EH (cell line): ENCODE results near the gene VPS36.
"Not testable (repeated sequence)": the region's sequence is repeated elsewhere in the genome, so short reads cannot be mapped to it uniquely, and the experiment has no call there.

Experiments used
- DNase-seq: peaks from one replicate; pipeline ENCODE4 v3.0.0-alpha.2; 2015; ENCODE audit warnings: low read depth

VPS36 gene, protein sequence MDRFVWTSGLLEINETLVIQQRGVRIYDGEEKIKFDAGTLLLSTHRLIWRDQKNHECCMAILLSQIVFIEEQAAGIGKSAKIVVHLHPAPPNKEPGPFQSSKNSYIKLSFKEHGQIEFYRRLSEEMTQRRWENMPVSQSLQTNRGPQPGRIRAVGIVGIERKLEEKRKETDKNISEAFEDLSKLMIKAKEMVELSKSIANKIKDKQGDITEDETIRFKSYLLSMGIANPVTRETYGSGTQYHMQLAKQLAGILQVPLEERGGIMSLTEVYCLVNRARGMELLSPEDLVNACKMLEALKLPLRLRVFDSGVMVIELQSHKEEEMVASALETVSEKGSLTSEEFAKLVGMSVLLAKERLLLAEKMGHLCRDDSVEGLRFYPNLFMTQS

DNA sequence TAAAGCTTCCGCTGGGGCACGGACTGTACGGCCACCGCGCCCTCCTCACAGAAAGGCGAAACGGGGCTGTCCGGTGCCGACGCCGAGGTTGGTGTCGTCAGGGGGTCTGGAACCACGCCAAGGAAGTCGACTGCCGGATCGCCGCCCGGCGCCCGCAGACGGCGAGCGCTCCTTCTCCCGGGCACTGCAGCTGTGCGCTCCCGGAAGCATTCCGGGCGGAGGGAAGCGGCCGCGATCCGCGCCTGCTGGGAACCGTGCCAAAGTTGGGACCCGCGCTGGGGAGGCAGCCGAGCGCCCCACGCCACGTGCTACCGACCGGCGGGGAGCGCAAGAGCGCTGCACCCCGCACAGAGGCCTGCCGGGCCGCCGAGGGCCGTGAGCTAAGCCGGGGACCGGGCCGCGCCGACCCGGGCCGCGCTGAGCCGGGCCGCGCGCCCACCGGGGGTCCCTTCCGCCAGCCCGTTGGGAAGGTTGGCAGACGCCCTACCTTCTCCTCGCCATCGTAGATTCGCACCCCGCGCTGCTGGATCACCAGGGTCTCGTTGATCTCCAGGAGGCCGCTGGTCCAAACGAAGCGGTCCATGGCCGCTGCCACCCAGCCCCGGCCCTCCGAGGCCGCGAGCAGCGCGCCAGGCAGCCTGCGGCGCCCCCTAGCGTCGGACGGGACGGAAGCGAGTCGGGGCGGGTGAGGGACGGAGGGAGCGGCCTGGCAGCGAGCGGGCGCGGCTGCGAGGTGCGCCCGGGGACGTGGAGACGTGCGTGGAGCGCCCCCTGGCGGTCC, at the start of gene VPS36:
TSS of gene VPS36 (minus strand) at position 623 of the 781 bp plus-strand sequence. CDS start at position 583, 40 bp downstream.
- peak; percentile 93 for DNase-seq

DNA sequence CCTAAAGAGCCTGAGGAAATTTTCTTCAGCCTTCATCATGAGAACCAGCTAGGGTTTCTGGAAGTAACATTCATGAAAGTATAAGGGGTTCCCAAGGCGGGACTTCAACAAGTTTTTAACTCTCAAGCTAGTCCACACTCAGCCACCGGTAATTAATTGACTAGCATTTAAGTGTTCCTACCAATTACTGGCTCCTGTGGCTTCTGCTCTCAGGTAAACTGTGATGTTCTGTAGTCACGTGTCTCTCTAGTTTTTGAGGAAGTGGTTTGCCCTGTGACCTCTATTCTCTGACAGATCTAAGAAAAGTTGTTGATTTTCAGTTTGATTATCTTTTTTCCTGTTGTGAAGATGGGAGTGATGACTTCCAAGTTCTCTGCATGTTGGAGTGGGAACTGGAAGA, 47.5 kb upstream of the VPS36 start:
- not testable (repeated sequence) for DNase-seq

DNA sequence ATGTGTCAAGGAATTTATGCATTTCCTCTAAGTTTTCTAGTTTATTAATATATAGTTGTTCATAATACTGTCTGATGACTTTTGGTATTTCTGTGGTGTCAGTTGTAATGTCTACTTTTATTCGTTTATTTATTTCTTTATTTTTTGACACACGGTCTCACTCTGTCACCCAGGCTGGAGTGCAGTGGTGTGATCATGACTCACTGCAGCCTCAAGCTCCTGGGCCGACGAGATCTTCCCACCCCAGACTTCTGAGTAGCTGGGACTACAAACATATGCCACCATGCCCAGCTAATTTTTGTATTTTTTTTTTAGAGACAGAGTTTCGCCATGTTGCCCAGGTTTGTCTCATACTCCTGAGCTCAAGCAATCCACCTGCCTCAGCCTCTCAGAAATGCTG, 43.8 kb upstream of the VPS36 start:
- not testable (repeated sequence) for DNase-seq

DNA sequence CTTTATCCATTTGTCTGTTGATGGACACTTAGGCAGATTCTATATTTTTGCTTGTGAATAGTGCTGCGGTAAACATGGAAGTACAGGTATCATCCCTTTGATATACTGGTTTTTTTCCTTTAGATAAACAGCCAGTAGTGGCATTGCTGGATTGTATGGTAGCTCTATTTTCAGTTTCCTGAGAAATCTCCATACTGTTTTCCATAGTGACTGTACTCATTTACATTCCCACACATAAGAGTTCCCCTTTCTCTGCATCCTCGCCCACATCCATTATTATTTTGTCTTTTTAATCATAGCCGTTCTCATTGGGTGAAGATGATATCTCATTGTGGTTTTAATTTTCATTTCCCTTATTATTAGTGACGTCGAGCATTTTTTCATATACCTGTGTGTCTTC, 40.6 kb upstream of the VPS36 start:
- not testable (repeated sequence) for DNase-seq

DNA sequence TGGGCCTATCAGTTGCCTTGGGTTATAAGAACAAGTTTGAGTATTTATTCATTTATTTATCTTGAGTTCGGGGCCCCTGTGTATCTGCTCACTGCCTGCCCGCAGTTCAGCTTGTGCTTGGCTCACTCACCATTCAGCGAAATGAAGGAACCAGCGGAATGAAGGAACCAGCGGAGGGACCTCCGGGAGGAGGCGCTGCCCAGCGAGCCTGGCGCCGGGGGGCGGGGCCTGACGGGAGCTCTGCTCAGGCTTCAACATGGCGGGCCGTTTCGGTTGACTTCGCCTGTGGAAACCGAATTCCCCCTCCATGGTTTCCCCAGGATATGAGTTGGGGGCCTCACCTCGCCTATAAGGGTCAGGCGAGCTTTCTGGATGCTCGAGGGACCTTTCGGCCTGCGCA, 38.3 kb upstream of the VPS36 start:
- not testable (repeated sequence) for DNase-seq

DNA sequence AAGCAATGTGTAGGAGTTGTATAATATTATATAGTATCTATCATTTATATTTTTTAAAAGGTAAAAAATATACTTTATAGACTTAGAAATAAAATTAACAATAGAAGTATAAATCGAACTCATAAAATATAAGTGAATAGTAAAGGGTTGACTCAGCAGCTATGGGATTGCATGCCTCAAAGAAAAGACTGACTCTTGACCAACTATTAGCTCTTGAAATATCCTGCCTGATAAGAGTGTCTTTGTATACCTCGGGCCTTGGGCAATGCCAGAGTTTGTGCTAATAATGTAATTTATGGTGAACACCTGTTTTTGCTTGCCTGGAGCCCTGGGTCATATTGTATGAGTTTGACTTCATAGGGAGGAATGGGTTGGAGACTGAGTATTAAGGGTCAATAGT, 36.6 kb upstream of the VPS36 start:
- DNase-seq = not testable (repeated sequence)

DNA sequence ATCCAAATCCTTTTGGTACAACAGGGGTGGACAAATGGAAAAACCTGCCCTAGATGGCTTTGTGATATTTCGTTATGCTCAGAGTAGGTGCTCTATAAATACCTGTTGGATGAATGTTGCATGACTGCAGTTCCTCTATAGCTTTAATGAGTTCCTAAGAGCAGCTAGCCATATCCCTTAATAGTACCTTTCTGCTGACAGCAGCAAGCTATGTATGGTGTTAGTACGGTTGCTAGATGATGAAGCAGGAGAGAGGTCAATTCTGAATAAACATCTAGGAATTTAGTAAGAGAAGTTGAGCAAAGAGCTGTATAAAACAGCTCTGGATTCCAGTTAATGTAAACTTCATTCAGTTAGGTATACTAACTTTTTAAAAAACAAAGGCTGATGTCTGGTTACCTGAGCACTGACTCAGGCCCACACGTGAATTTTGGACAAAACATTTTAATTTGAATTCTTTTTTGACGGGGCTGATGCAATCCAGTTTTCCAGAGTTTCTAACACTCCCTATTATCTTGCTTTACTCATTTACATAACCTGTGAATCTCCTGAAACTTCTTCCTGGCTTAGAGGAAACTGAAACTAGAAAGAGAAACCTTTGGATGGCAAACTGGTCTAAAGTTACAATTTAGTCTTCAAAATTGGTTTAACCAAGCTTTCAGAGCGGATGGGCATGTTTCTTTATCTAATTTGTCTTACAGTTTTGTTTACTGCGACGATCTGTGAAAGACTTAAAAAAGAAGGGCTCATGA, 30.4 kb upstream of the VPS36 start:
- not testable (repeated sequence) for DNase-seq

DNA sequence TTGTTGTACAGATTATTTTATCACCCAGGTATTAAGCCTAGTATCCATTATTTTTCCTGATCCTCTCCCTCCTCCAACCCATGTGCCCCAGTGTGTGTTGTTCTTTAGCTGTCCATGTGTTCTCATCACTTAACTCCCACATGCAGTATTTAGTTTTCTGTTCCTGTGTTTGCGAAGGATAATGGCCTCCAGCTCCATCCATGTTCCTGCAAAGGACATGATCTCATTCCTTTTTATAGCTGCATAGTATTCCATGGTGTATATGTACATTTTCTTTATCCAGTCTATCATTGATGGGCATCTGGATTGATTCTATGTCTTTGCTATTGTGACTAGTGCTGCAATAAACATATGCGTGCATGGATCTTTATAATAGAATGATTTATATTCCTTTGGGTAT, 18.1 kb upstream of the VPS36 start:
- DNase-seq = not testable (repeated sequence)

DNA sequence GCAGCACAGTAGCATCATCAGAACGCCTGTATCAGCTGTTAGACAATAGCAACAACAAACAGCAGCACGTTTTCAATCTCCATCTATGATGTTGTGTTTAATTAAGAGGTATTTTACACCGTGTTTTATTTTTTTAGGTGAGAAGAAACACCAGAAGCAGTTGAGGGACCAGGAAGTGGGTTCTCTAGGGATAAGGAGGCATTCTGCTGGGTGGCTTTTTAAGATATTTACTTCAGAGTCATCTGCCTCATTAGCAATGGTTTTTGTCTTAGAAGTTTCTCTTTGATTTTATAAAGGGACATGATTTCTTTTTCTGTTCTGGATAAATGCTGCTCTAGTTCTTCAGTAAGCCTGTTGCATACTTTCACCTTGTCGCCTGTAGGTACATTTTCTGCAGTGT, 13.1 kb upstream of the VPS36 start:
- DNase-seq = no peak

DNA sequence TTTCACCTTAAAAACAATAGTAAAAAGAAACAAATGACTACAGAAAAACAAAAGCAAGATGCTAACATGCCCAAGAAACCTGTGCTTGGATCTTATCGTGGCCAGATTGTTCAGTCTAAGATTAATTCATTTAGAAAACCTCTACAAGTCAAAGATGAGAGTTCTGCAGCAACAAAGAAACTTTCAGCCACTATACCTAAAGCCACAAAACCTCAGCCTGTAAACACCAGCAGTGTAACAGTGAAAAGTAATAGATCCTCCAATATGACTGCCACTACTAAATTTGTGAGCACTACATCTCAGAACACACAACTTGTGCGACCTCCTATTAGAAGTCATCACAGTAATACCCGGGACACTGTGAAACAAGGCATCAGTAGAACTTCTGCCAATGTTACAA, 10.8 kb upstream of the VPS36 start:
- DNase-seq = no peak

DNA sequence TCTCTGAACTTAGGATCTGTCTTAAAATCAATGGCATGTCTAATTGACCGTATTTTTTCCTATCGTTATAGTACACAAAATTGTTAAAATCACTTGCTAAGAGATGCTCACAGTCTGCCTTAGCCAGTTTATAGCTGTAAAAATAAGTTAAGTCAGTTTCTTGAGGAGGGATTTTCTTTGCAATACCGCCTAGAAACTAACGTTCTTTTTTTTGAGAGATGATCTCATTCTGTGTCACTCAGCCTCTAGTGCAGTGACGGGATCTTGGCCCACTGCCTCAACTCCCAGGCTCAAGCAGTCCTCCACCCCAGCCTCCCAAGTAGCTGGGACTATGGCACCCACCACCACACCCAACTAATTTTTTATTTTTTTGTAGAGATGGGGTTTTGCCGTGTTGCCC, 9.2 kb upstream of the VPS36 start:
- DNase-seq = peak; percentile 81

DNA sequence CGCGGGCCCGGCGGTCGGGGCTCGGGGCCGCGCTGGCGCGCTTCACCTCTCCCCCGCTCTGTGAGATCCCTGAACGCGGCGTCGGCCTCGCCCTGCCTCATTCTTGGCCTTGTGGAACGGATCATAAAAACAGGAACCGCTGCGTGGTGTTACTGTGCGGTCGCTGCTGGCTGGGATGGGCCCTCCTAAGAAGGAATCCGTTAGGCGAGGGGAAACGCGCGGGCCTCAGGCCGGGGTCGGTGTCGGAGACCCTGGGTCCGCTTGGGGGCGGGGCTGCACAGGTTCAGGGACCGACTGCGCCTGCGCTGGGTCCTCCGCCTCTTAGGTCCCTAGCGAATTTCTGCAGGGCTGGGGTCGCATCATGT, 5.2 kb upstream of the VPS36 start:
- DNase-seq = peak; percentile 72

DNA sequence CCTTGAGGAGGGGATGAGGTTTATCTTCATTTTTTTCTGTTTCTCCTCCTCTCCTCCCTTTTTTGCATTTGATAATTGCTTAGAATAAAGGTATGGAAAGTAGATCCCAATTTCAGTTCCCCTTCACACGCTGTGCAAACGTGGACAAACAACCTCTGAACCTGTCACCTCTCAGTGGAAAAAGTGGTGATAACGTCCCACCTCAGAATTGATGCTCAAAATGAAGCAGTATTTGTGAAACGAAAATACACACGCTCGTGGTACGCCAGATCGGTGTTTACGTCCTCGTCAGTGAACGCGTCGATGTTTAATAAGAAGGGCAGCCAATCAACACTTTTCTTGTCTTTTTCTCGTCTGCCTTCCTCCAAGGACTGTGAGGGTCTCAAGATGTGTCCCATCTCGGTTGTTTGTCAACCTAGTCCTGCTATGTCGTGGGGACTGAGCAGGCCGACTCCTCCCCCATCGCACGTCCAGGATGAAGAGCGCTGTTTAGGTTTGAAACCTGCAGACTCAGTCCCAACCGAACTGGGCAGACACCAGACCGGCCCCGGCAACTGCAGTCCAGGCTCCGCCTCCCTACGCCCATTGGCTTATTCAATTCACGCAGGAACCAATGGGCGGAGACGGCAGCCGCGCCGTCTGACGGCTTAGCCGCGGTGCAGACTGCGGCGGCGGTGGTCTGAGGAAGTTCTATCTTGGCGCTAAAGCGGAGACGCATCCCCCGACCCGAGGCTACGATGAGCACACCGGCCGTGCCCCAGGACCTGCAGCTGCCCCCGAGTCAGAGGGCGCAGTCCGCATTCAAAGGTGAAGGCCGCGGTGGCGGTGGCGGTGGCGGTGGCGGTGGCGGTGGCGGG, 4.6 kb upstream of the VPS36 start, which contains the start of gene CKAP2:
TSS of gene CKAP2 (plus strand) at position 659 of the 857 bp plus-strand sequence. CDS start at position 738, 79 bp downstream.
- peak; percentile 94 for DNase-seq

DNA sequence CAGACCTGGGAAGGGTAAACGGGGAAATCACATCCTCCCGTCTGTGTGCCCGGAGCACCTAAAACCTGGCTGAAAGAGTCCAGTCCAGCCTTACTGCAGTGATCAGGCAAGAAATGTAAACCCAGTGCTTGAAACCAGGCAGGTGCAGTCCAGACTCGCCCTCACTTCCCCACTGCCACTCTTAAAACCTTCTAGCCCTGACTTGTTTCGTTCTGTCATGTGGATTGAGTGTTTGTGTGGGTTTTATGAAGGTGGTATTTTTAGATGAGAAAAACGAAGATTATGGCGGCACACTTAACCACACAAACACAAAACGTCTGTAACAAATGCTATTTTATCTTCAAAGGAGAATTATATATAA, 4.0 kb upstream of the VPS36 start:
- DNase-seq = no peak

DNA sequence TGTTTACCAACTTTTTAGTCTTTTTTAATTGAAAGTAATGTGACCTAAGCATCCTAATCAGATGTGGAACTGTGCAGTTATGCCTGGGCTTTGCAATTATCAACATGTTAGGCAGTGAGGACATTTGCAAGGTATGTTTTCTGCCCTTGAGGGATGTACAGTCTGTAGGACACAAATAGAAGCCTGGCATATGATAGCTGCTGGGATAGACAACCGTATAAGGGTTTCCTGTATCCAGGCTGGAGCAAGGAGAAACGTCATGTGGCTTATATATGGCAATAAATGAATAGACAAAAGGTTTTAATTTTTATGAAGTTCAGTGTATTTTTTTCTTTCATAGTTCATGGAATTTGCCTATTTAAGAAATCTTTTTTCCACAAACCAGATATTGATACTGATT, 2.0 kb upstream of the VPS36 start:
- DNase-seq = no peak

DNA sequence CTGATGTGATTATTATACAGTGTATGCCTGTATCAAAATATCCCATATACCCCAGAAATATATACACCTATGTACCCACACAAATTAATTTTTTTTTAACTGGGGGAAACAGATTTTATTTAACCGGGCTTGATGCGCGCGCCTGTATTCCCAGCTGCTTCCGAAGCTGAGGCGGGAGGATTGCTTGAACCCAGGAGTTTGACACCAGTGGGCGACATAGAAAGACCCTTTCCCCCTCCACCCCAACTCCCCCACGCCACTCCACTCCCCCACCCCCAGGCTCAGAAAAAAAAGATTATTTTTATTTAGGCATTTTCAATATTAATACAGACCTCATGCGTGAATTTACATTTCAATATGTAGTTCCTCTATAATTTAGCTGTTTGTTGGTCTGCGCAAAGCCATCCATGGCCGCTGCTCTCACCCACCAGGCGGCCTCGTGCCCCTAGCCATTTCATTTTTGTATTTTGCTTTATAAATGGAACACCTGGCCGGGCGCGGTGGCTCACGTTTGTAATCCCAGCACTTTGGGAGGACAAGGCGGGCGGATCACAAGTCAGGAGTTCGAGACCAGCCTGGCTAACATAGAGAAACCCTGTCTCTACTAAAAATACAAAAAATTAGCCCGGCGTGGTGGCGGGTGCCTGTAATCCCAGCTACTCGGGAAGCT, 836 bp upstream of the VPS36 start:
- no peak for DNase-seq

DNA sequence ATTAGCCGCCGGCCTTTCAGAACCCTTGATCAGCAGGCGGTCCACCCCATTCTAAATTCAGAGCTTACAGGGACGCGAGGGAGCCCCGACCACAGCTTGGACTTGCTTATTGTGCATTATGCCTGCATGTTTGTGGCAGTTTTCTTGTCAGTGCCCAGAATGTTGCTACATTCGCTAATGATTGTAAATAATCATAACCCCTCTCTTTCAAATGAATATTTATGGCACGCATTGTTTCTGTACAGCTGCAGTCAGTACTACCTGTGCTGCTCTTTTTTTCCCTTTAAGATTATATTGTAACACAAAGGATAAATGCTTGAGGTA, 321 bp upstream of the VPS36 start:
- DNase-seq = no peak

DNA sequence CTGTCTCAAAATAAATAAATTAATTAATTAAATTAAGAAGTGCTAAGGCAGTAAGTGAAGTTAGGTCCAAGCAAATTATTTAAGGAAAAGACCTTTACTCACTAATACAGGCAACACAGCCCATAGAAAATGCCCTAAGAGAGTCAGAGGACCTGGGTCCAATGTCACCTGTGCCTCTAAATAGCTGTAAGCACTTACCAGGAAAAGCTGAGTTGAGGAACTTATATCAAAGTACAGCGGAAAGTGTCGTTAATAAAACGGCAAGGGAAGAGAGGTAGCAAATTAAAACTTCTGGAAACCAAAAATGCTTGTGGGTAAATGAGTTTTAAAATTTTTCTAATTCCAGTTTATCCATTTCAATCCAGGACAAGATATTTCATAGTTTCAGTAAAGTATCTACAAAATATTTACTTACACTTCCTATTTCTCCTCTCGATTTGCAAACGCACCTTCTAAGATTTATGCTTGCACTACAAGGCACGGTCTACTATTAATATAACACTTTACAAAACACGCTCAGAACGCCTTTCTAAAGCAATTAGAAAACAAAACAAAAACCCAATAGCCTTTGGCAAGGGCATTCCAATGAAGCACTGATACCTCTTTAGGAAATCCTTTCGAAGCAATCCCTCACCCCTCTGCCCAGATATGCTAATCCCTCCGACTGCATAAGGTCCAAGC, 963 bp downstream of the VPS36 start:
- DNase-seq = no peak

DNA sequence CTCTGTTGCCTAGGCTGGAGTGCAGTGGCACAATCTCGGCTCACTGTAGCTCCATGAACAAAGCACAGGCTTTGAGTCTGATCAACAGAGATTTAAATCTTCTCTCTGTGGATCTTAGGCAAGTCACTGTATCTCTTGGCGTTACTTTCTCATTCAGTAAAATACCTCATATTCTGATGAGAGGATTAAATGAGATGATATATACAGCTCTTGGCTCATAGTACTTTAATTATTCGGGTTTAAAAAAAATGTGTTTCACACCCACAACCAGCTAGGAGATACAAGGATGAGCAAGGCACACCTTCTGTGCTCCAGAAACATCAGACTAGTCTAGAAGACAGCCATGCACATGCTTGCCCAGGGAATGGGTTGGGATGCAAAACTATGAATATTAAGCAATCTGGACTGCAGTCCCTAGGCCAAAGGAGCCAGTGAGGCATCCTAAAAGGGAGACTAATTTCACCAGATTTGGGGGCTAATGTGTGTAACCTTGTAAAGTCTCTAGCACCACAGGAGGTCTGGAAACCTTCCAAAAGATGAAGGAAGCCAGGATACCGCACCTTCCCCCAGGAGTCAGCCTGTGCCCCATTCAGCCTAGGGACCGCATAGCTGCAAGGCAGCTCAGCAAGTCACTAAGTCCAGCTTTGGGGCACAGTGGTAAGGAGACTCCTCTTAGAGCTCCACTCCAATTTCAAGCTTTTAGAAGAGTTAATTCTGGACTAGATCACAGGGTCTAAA, 2.5 kb downstream of the VPS36 start:
- DNase-seq = no peak

DNA sequence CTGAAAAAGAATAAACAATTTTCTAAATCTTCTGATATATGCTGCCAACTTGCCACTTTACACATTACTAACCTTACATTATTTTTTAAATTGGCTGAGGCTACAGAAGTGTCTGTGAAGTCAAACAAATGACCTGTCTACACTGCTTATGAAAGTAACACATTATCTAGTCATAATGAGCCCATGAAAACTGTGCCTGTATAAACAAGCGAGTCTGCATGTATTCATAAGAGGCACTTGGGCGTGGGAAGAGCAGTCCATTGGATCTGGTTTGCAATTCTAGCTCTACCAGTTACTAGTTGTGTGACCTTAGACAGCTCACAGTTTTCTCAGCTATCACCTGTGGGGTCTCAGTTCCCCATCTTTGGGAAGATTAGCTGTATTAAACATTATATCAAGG, 3.1 kb downstream of the VPS36 start:
- no peak for DNase-seq
